PC-3 (cell line): Measurements from ENCODE around the gene BMP2K.

Experiments used
- EZH2 ChIP-seq: fragments of 300-600 bp; sonication (generic); IDR thresholded peaks from one replicate; pipeline ENCODE4 v1.6.1; 2017; ENCODE audit warnings: antibody characterized with exemption, mild to moderate bottlenecking, low read length; ENCODE audit not compliant: unreplicated experiment
- TF ChIP-seq, protein P1 (sequence below): fragments of 300-600 bp; sonication (generic); conservative IDR thresholded peaks from 2 replicates; pipeline ENCODE4 v1.5.1; 2017; ENCODE audit warnings: antibody characterized with exemption, low read depth, mild to moderate bottlenecking, low read length

GRCh38 chr4:78758085-78758484, 18.1 kb upstream of the BMP2K start:
- TF ChIP-seq, protein P1, sequence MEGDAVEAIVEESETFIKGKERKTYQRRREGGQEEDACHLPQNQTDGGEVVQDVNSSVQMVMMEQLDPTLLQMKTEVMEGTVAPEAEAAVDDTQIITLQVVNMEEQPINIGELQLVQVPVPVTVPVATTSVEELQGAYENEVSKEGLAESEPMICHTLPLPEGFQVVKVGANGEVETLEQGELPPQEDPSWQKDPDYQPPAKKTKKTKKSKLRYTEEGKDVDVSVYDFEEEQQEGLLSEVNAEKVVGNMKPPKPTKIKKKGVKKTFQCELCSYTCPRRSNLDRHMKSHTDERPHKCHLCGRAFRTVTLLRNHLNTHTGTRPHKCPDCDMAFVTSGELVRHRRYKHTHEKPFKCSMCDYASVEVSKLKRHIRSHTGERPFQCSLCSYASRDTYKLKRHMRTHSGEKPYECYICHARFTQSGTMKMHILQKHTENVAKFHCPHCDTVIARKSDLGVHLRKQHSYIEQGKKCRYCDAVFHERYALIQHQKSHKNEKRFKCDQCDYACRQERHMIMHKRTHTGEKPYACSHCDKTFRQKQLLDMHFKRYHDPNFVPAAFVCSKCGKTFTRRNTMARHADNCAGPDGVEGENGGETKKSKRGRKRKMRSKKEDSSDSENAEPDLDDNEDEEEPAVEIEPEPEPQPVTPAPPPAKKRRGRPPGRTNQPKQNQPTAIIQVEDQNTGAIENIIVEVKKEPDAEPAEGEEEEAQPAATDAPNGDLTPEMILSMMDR = no peak
- TF ChIP-seq EZH2 = no peak
